IPS-15b (cell line): ENCODE results near the gene SLC46A2.

Experiments
- H3K27me3 ChIP-seq: one replicate; pipeline ENCODE4 v1.6.1; 2013; ENCODE audit warnings: low read length; ENCODE audit not compliant: control insufficient read depth, insufficient read depth
- H3K36me3 ChIP-seq: one replicate; pipeline ENCODE4 v1.6.1; 2013; ENCODE audit warnings: low read length; ENCODE audit not compliant: control insufficient read depth, insufficient read depth
- H3K4me1 ChIP-seq: one replicate; pipeline ENCODE4 v1.6.1; 2013; ENCODE audit warnings: mild to moderate bottlenecking, low read length; ENCODE audit not compliant: control insufficient read depth, insufficient read depth
- H3K4me3 ChIP-seq: one replicate; pipeline ENCODE4 v1.5.1; 2013; ENCODE audit warnings: low read depth, low read length
- H3K9ac ChIP-seq: one replicate; pipeline ENCODE4 v1.6.1; 2013; ENCODE audit warnings: low read depth, mild to moderate bottlenecking, low read length
- H3K9me3 ChIP-seq: one replicate; pipeline ENCODE4 v1.6.1; 2013; ENCODE audit warnings: mild to moderate bottlenecking, low read length; ENCODE audit not compliant: control insufficient read depth, insufficient read depth

SLC46A2 gene

GRCh38 chr9:112905084-112905483 lies 14.4 kb upstream of the SLC46A2 start:
- Histone ChIP-seq H3K9me3 (no peaks in the 10 kb centered on the region), H3K4me3 (no peak overlapping the region), H3K4me1 (no peaks in the 10 kb centered on the region), H3K27me3 (peaks cover 2% of the 10 kb centered on the region), H3K36me3 (no peaks in the 10 kb centered on the region), H3K9ac (no peak overlapping the region)

DNA sequence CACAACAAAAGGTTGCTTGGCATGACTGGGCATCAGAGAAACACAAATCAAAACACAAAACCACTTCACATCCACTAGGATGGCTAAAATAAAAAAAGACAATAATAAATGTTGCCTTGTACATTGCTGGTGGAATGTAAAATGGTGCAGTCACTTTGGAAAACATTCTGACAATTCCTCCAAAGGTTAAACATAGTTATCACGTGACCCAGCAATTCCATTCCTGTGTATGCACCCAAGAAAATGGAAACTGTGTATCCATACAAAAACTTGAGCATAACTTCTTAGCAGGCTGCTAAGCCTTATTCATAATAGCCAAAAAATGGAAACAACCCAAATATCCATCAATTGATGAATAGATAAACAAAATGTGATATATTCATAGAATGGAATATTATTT lies 10.2 kb upstream of the SLC46A2 start:
- Histone ChIP-seq H3K4me3 (no peak overlapping the region), H3K27me3 (peaks cover 2% of the 10 kb centered on the region), H3K4me1 (no peaks in the 10 kb centered on the region), H3K9ac (no peak overlapping the region), H3K9me3 (no peaks in the 10 kb centered on the region), H3K36me3 (no peaks in the 10 kb centered on the region)

GRCh38 chr9:112900488-112900887 lies 9.8 kb upstream of the SLC46A2 start:
- no peaks in the 10 kb centered on the region for H3K9me3 ChIP-seq
- no peaks in the 10 kb centered on the region for H3K36me3 ChIP-seq
- H3K27me3 ChIP-seq = peaks cover 2% of the 10 kb centered on the region
- H3K4me1 ChIP-seq = no peaks in the 10 kb centered on the region
- H3K9ac ChIP-seq = no peak overlapping the region
- H3K4me3 ChIP-seq = no peak overlapping the region

DNA sequence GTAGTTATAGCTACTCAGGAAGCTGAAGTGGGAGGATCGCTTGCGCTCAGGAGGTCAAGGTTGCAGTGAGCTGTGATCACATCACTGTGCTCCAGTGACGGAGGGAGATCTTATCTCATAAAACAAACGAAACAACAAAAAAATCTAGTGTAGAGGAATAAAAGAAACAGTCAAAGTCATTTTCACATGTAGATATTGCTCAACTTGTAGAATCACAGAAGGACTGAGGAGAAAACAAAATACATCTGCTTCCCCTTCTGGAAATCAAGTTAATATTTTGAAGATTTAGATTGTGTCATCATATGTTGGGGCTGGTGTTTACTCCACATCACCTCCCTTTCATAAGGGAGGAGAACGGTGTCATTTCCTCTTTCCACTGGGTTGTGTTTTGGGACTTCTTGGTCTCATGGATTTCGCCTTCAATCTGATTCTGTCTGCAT lies 8.2 kb upstream of the SLC46A2 start:
- Histone ChIP-seq H3K4me3 (no peak overlapping the region), H3K36me3 (no peaks in the 10 kb centered on the region), H3K27me3 (peaks cover 5% of the 10 kb centered on the region), H3K9me3 (no peaks in the 10 kb centered on the region), H3K9ac (no peak overlapping the region), H3K4me1 (no peaks in the 10 kb centered on the region)

GRCh38 chr9:112896131-112896530 lies 5.5 kb upstream of the SLC46A2 start:
- Histone ChIP-seq H3K36me3 (no peaks in the 10 kb centered on the region), H3K27me3 (peaks cover 19% of the 10 kb centered on the region), H3K4me1 (no peaks in the 10 kb centered on the region), H3K9me3 (no peaks in the 10 kb centered on the region), H3K4me3 (no peak overlapping the region), H3K9ac (no peak overlapping the region)

DNA sequence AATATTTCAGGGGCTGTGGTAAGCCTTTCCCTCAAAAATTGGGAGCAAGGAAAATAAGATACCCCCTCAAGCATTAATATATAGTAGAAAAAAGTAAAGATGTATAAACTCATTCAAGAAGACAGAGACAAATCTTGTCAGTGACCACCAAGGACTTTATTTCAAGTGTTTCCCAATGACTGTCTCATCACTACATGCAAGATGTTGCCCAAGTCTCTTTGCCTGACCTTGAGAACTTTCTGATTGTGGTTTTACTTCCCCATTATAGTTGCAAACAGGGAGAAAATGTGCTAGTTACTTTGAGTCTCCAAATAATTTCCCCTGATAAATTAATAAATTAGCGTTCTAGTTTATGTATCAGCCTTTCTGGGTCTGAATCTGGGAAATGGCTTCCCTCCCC lies 4.0 kb upstream of the SLC46A2 start:
- H3K27me3 ChIP-seq = peaks cover 33% of the 10 kb centered on the region
- no peaks in the 10 kb centered on the region for H3K4me1 ChIP-seq
- no peaks in the 10 kb centered on the region for H3K36me3 ChIP-seq
- no peak overlapping the region for H3K4me3 ChIP-seq
- no peak overlapping the region for H3K9ac ChIP-seq
- no peaks in the 10 kb centered on the region for H3K9me3 ChIP-seq

DNA sequence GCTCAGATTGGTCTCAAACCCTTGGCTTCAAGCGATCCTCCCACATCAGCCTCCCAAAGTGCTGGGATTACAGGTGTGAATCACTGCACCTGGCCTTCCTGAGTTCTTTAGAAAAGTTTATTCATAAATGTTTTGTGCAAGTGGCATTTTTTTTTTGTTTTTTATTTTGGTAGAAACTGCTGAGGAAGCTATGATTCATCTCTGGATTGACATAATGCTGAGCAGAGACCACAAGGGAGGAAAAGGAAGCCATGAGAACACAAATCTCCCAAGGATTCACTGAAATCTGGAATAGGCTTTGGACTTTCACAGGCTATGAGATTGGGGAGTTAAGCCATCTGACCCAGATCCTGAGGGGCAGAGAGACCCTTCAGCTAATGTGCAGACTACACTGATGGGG lies 3.4 kb upstream of the SLC46A2 start:
- H3K4me1 ChIP-seq = no peaks in the 10 kb centered on the region
- H3K9me3 ChIP-seq = no peaks in the 10 kb centered on the region
- no peak overlapping the region for H3K4me3 ChIP-seq
- H3K27me3 ChIP-seq = peaks cover 39% of the 10 kb centered on the region
- H3K9ac ChIP-seq = no peak overlapping the region
- no peaks in the 10 kb centered on the region for H3K36me3 ChIP-seq

GRCh38 chr9:112892981-112893380 lies 2.3 kb upstream of the SLC46A2 start:
- H3K4me3 ChIP-seq = no peak overlapping the region
- no peaks in the 10 kb centered on the region for H3K4me1 ChIP-seq
- no peaks in the 10 kb centered on the region for H3K9me3 ChIP-seq
- no peaks in the 10 kb centered on the region for H3K36me3 ChIP-seq
- peaks cover 39% of the 10 kb centered on the region for H3K27me3 ChIP-seq
- H3K9ac ChIP-seq = no peak overlapping the region

- H3K9ac ChIP-seq = no peak overlapping the region
- no peaks in the 10 kb centered on the region for H3K36me3 ChIP-seq
- no peaks in the 10 kb centered on the region for H3K9me3 ChIP-seq
- no peak overlapping the region for H3K4me3 ChIP-seq
- no peaks in the 10 kb centered on the region for H3K4me1 ChIP-seq
- peaks cover 39% of the 10 kb centered on the region for H3K27me3 ChIP-seq
These were observed 845 bp upstream of the SLC46A2 start for GRCh38 chr9:112891521-112891920.

DNA sequence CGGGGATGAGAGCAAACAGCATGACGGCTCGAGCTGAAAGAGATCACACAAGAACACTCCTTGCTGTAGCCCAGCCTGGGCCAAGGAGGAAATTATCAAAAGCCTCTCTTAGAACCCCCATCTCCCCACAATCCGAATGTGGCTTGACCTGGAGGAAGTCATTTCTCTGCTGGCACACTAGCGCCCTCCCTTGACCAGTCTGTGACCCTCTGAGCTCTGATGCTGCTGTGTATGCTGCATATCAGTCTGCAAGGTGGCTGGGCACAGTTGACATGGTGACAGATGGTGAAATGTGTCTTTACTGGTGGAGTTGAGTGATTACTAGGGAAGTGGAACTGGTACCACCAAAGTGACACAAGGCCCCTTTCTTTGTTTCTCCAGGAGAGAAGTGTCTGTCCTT lies 3.3 kb downstream of the SLC46A2 start:
- Histone ChIP-seq H3K9ac (no peak overlapping the region), H3K27me3 (peaks cover 33% of the 10 kb centered on the region), H3K36me3 (no peaks in the 10 kb centered on the region), H3K4me3 (no peak overlapping the region), H3K4me1 (no peaks in the 10 kb centered on the region), H3K9me3 (no peaks in the 10 kb centered on the region)

- Histone ChIP-seq H3K9ac (no peak overlapping the region), H3K4me3 (no peak overlapping the region), H3K36me3 (no peaks in the 10 kb centered on the region), H3K4me1 (no peaks in the 10 kb centered on the region), H3K27me3 (peaks cover 23% of the 10 kb centered on the region), H3K9me3 (no peaks in the 10 kb centered on the region)
These were observed 4.3 kb downstream of the SLC46A2 start for GRCh38 chr9:112886351-112886750.

DNA sequence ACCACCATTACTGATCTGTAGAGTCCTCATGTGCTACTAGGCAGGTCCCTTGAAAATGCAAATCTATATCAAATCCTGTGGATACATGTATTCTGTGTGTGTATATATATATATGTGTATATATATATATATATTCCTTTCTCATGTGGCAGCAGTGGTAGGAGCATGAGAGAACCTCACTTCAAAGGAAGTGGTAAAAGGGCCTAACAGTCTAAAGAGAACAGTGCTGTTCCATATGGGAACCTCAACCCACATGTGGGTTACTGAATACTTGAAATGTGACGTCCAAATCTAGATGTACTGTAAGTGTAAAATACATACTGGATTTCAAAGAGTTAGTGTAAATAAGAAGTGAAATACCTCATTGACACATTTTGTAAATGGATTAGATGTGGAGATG lies 5.4 kb downstream of the SLC46A2 start:
- Histone ChIP-seq H3K36me3 (no peaks in the 10 kb centered on the region), H3K9ac (no peak overlapping the region)

GRCh38 chr9:112884721-112885120 lies 6.0 kb downstream of the SLC46A2 start:
- Histone ChIP-seq H3K36me3 (no peaks in the 10 kb centered on the region), H3K4me3 (no peak overlapping the region), H3K27me3 (peaks cover 7% of the 10 kb centered on the region), H3K9ac (no peak overlapping the region), H3K9me3 (no peaks in the 10 kb centered on the region), H3K4me1 (no peaks in the 10 kb centered on the region)

More for the DNA sequence above, 5.4 kb downstream of the SLC46A2 start:
- Histone ChIP-seq H3K4me3 (no peak overlapping the region), H3K4me1 (no peaks in the 10 kb centered on the region), H3K27me3 (peaks cover 13% of the 10 kb centered on the region), H3K9me3 (no peaks in the 10 kb centered on the region)
